ENCODE measurements around the gene CRAMP1. TPM values are rescaled to one million over a fixed set of nuclear protein-coding genes. Genes with fewer than 3 reads are reported as not detected.

CRAMP1 gene
- total RNA-seq, 4 donors from 2014 or later = 9.1 to 15.5 (median 12.5) TPM

DNA sequence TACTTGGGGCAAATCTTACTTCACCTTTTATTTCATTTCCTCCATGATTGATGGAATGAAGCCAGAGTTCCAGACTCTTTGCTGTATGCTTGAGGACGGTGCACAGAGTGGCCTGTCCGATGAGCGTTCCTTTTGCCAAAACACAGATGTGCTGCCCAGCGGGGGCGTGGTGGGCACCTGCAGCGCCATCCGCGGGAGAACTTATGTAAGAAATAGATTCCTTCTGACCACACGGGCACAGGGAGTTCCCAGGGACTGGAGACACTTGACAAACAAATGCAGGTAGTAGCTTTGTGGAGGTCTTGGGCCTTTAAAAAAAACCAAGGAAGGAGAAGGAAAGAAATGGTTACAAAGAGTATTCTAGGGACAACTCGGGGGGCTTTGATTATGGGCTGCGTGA is 30.6 kb downstream of the CRAMP1 start:
- intact Hi-C loops (cut with DNase I) = no loop called here
- 92% methylated on average over 11 of the region's 11 CpGs for WGBS
- Histone ChIP-seq H3K9me3 (no peaks in the 10 kb centered on the region), H3K27ac (replicated peaks in 1 of 4) (no peak overlapping the region), H3K36me3 (peaks cover 52 to 98% (median 94%) of the 10 kb centered on the region in 4 donors), H3K27me3 (no peaks in the 10 kb centered on the region), H3K4me1 (peaks cover 0 to 12% (median 3%) of the 10 kb centered on the region in 4 donors), H3K4me3 (no peak overlapping the region)
- TF ChIP-seq, protein P1, sequence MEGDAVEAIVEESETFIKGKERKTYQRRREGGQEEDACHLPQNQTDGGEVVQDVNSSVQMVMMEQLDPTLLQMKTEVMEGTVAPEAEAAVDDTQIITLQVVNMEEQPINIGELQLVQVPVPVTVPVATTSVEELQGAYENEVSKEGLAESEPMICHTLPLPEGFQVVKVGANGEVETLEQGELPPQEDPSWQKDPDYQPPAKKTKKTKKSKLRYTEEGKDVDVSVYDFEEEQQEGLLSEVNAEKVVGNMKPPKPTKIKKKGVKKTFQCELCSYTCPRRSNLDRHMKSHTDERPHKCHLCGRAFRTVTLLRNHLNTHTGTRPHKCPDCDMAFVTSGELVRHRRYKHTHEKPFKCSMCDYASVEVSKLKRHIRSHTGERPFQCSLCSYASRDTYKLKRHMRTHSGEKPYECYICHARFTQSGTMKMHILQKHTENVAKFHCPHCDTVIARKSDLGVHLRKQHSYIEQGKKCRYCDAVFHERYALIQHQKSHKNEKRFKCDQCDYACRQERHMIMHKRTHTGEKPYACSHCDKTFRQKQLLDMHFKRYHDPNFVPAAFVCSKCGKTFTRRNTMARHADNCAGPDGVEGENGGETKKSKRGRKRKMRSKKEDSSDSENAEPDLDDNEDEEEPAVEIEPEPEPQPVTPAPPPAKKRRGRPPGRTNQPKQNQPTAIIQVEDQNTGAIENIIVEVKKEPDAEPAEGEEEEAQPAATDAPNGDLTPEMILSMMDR (IDR thresholded peaks at IDR 0.05) = no peak
- TF ChIP-seq POLR2AphosphoS5 (IDR thresholded peaks at IDR 0.05) (no peak), EP300 (IDR thresholded peaks at IDR 0.05) (no peak), POLR2A (IDR thresholded peaks at IDR 0.05; ENCODE audit: low read depth) (no peak)
- DNase-seq (ENCODE audit: extremely low spot score) = no peak

DNA sequence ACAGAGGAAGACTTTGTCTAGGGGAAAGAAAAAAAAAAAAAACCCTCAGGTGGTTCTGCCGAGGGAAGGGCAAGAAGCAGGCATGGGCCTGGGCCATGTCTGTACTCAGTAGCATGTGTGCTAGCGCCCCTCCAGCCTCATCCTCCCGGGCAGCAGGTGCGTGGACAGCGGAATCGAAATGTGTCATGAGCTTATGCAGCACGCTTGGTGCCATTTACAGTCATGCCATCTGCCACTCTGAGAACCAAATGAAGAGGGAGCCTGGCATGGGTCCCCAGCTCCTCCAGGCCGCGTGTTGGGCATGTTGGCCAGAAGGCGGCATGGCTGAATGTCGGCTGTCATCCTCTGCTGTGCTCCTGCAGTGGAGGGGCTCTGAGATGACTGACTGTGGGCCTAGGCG is 31.4 kb downstream of the CRAMP1 start:
- Histone ChIP-seq H3K36me3 (peaks cover 44 to 98% (median 94%) of the 10 kb centered on the region in 4 donors), H3K27me3 (no peaks in the 10 kb centered on the region), H3K27ac (replicated peaks in 1 of 4) (no peak overlapping the region), H3K4me3 (no peak overlapping the region), H3K9me3 (no peaks in the 10 kb centered on the region), H3K4me1 (peaks cover 0 to 12% (median 3%) of the 10 kb centered on the region in 4 donors)
- TF ChIP-seq EP300 (IDR thresholded peaks at IDR 0.05) (no peak), POLR2A (IDR thresholded peaks at IDR 0.05; ENCODE audit: low read depth) (no peak), POLR2AphosphoS5 (IDR thresholded peaks at IDR 0.05) (no peak)
- TF ChIP-seq, protein P1 (IDR thresholded peaks at IDR 0.05) = no peak
- intact Hi-C loops (cut with DNase I) = no loop called here
- WGBS = 89% methylated on average over 11 of the region's 12 CpGs
- DNase-seq (ENCODE audit: extremely low spot score) = no peak

DNA sequence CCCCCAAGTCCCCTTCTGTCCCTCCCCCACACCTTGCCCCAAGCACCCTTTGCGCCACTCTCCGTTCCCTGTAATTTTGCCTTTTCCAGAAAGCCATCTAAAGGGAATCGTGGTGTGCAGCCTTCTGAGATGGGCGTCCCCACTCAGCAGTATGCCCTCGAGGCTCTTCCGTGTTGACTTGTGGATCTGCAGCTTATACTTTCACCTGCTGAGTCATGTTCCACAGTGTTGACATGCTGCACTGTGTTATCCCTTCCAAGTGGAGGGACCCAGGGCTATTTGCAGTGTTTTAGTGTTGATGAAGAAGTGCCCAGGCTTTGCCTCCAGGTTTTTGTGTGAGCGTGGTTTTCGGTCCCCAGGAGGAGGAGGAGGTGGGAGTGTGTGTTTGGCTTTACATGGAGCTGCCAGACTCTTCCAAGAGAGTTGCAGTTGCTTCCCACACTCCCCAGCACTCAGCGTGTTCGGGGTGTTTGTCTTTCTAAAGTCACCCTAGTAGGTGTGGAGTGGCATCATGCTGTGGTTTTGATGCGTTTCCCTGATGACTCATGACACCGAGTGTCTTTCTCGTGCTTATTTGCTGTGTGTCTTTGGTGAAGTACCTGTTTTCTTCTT is 33.9 kb downstream of the CRAMP1 start:
- TF ChIP-seq, protein P1 (IDR thresholded peaks at IDR 0.05) = no peak
- TF ChIP-seq POLR2AphosphoS5 (IDR thresholded peaks at IDR 0.05) (no peak), POLR2A (IDR thresholded peaks at IDR 0.05; ENCODE audit: low read depth) (no peak), EP300 (IDR thresholded peaks at IDR 0.05) (no peak)
- H3K27me3 ChIP-seq = no peaks in the 10 kb centered on the region
- no peaks in the 10 kb centered on the region for H3K9me3 ChIP-seq
- intact Hi-C loops (cut with DNase I) = no loop called here
- WGBS = 76% methylated on average over 13 of the region's 13 CpGs
- no peak for DNase-seq (ENCODE audit: extremely low spot score)
- peaks cover 22 to 92% (median 82%) of the 10 kb centered on the region in 4 donors for H3K36me3 ChIP-seq
- peaks cover 0 to 11% (median 0%) of the 10 kb centered on the region in 4 donors for H3K4me1 ChIP-seq
- H3K4me3 ChIP-seq = no peak overlapping the region
- H3K27ac ChIP-seq (replicated peaks in 1 of 4) = no peak overlapping the region

- H3K9me3 ChIP-seq = no peaks in the 10 kb centered on the region
- TF ChIP-seq POLR2A (IDR thresholded peaks at IDR 0.05; ENCODE audit: low read depth) (no peak), POLR2AphosphoS5 (IDR thresholded peaks at IDR 0.05) (no peak), EP300 (IDR thresholded peaks at IDR 0.05) (no peak)
- TF ChIP-seq, protein P1 (IDR thresholded peaks at IDR 0.05) = no peak
- no peak for DNase-seq (ENCODE audit: extremely low spot score)
- H3K27ac ChIP-seq (replicated peaks in 1 of 4) = no peak overlapping the region
- H3K27me3 ChIP-seq = no peaks in the 10 kb centered on the region
- WGBS = 76% methylated on average over 13 of the region's 13 CpGs
- intact Hi-C loops (cut with DNase I) = no loop called here
- no peak overlapping the region for H3K4me3 ChIP-seq
- H3K4me1 ChIP-seq = no peaks in the 10 kb centered on the region
- H3K36me3 ChIP-seq = peaks cover 18 to 90% (median 78%) of the 10 kb centered on the region in 4 donors
Measured at GRCh38 chr16:1647856-1648255, 35.7 kb downstream of the CRAMP1 start.

DNA sequence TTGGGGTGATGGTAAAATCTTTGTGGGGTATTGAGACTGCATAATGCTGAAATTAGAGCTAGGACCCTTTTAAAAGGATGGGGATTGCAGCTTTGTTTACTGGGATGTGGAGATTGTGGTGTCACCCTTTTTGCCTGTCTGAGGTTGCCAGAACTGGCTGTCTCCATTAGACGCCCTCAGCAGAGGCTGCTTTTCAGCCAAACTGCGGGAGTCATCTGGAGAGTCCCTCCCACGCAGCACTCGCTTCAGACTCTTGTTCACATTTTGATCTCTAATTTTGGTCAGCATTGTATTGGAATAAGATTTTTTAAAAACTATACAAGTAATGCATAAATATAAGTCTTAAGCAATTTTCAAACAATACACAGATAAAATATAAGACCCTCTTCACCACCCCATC is 38.0 kb downstream of the CRAMP1 start:
- TF ChIP-seq POLR2A (IDR thresholded peaks at IDR 0.05; ENCODE audit: low read depth) (no peak), EP300 (IDR thresholded peaks at IDR 0.05) (no peak), POLR2AphosphoS5 (IDR thresholded peaks at IDR 0.05) (no peak)
- TF ChIP-seq, protein P1 (IDR thresholded peaks at IDR 0.05) = no peak
- no peak for DNase-seq (ENCODE audit: extremely low spot score)
- H3K4me3 ChIP-seq = no peak overlapping the region
- WGBS = 79% methylated on average over 4 of the region's 4 CpGs
- H3K4me1 ChIP-seq = no peaks in the 10 kb centered on the region
- H3K27ac ChIP-seq (replicated peaks in 1 of 4) = no peak overlapping the region
- intact Hi-C loops (cut with DNase I) = no loop called here
- peaks cover 25 to 90% (median 80%) of the 10 kb centered on the region in 4 donors for H3K36me3 ChIP-seq
- H3K9me3 ChIP-seq = no peaks in the 10 kb centered on the region
- no peaks in the 10 kb centered on the region for H3K27me3 ChIP-seq
